OCI-LY7 (cell line): Measurements from ENCODE around the gene MECR. TPM values are rescaled to one million over a fixed set of nuclear protein-coding genes. Genes with fewer than 3 reads are reported as not detected.

Experiments used
- BruUV-seq: library from RNA; stranded (reverse); fragments of 400-500 nt; replicated peaks from 2 replicates; lab custom pipeline; 2021; lab: Mats Ljungman, UMichigan
- CTCF ChIA-PET: fragments of 300-600 bp; sonication (Branson Sonifier 250); formaldehyde crosslinking; loops from one replicate; lab custom pipeline; 2022; ENCODE audit warnings: antibody characterized with exemption; ENCODE audit not compliant: unreplicated experiment; lab: Charles Lee
- POLR2A ChIA-PET: fragments of 300-600 bp; sonication (Branson Sonifier 250); formaldehyde crosslinking; loops from one replicate; lab custom pipeline; 2022; ENCODE audit warnings: antibody characterized with exemption; lab: Charles Lee
- DNase-seq: peaks from one replicate; pipeline ENCODE4 v3.0.0-alpha.2; 2015; ENCODE audit warnings: low spot score
- H2AFZ ChIP-seq: fragments of 200-600 bp; sonication (generic), shearing (Covaris generic); 2 replicates; pipeline ENCODE4 v1.6.1; 2014; ENCODE audit warnings: mild to moderate bottlenecking, antibody characterized with exemption, low read length, moderate library complexity
- H3K27ac ChIP-seq: fragments of 200-600 bp; sonication (generic); 2 replicates; pipeline ENCODE4 v1.5.1; 2014; ENCODE audit warnings: mixed run types, low read depth, mild to moderate bottlenecking, moderate library complexity, low read length, inconsistent platforms; ENCODE audit not compliant: poor library complexity, severe bottlenecking
- H3K36me3 ChIP-seq: fragments of 200-600 bp; sonication (generic); 2 replicates; pipeline ENCODE4 v1.6.1; 2014; ENCODE audit warnings: mild to moderate bottlenecking, antibody characterized with exemption, low read length, moderate library complexity, mixed read lengths; ENCODE audit not compliant: insufficient read depth
- H3K4me1 ChIP-seq: fragments of 200-600 bp; sonication (generic); 2 replicates; pipeline ENCODE4 v1.5.1; 2014; ENCODE audit warnings: mild to moderate bottlenecking, low read length; ENCODE audit not compliant: insufficient read depth, poor library complexity, severe bottlenecking
- H3K4me2 ChIP-seq: fragments of 200-600 bp; sonication (generic); 2 replicates; pipeline ENCODE4 v1.6.1; 2014; ENCODE audit warnings: mild to moderate bottlenecking, low read length
- H3K4me3 ChIP-seq: fragments of 200-600 bp; sonication (generic); 2 replicates; pipeline ENCODE4 v1.5.1; 2014; ENCODE audit warnings: mild to moderate bottlenecking, low read depth, low read length; ENCODE audit not compliant: poor library complexity, severe bottlenecking
- H3K79me2 ChIP-seq: fragments of 200-600 bp; sonication (generic); 2 replicates; pipeline ENCODE4 v1.6.1; 2016; ENCODE audit warnings: low read depth, mild to moderate bottlenecking, low read length, moderate library complexity, mixed read lengths; ENCODE audit not compliant: insufficient read depth
- H3K9me2 ChIP-seq: fragments of 200-600 bp; sonication (generic); 2 replicates; pipeline ENCODE4 v1.6.1; 2016; ENCODE audit warnings: mild to moderate bottlenecking, low read length, mixed read lengths; ENCODE audit not compliant: insufficient read depth
- H3K9me3 ChIP-seq: fragments of 200-600 bp; sonication (generic); 2 replicates; pipeline ENCODE4 v1.6.1; 2014; ENCODE audit warnings: mild to moderate bottlenecking, mixed run types, low read length, mixed read lengths
- H4K20me1 ChIP-seq: fragments of 200-600 bp; sonication (generic); 2 replicates; pipeline ENCODE4 v1.6.1; 2014; ENCODE audit warnings: mild to moderate bottlenecking, antibody characterized with exemption, low read length, moderate library complexity, mixed read lengths; ENCODE audit not compliant: insufficient read depth
- EZH2phosphoT487 ChIP-seq: fragments of 200-600 bp; sonication (generic); IDR thresholded peaks from 2 replicates; pipeline ENCODE4 v1.6.1; 2018; ENCODE audit warnings: low read depth, borderline replicate concordance, mild to moderate bottlenecking, mixed run types, antibody characterized with exemption, low read length, moderate library complexity, mixed read lengths
- intact Hi-C: fragments of 100-400 bp; cut with micrococcal nuclease; formaldehyde crosslinking; loops from one replicate; pipeline ENCODE4 v1.10.0; 2022; ENCODE audit not compliant: unreplicated experiment
- total RNA-seq, 2 experiments: library from RNA; depleted of rRNA in 1 of 2; stranded (reverse); fragments of >200 nt in 1 of 2; shearing (Covaris generic) in 1 of 2; gene quantifications; 2 replicates each; pipeline ENCODE4 v1.2.3, GENCODE V29; 2014 to 2022
- TF ChIP-seq, protein P1 (sequence below): fragments of 200-600 bp; sonication (generic); conservative IDR thresholded peaks from 2 replicates; pipeline ENCODE4 v1.5.1; 2014; ENCODE audit warnings: mild to moderate bottlenecking, antibody characterized with exemption, low read length, moderate library complexity, mixed read lengths

The MECR gene
- total RNA-seq, 2 experiments from 2014 or later = 33.3 to 33.5 TPM

- ChIA-PET POLR2A (interaction anchor here (1.4 to 2.7 kb wide), 2 partner anchors 9 to 266 kb away, joined by 5 to 11 read pairs; no protein-coding TSS in a partner anchor), CTCF (interaction anchor here (0.6 kb wide), 1 partner anchor 18 kb away, joined by 3 read pairs; no protein-coding TSS in a partner anchor)
- Histone ChIP-seq H4K20me1 (peaks cover 26% of the 10 kb centered on the region), H3K79me2 (peaks cover 69% of the 10 kb centered on the region), H3K4me1 (peaks cover 25% of the 10 kb centered on the region), H3K4me3 (peak overlapping the region; percentile 92), H3K36me3 (peaks cover 61% of the 10 kb centered on the region), H3K27ac (peak overlapping the region; percentile 82), H2AFZ (no peak overlapping the region), H3K4me2 (peak overlapping the region; percentile 95), H3K9me2 (no peaks in the 10 kb centered on the region), H3K9me3 (peaks cover 3% of the 10 kb centered on the region; the same call in 1 of the 2 replicates)
- DNase-seq = no peak
- BruUV-seq = TSS peak; percentile 52
- no peak for TF ChIP-seq EZH2phosphoT487
- TF ChIP-seq, protein P1, sequence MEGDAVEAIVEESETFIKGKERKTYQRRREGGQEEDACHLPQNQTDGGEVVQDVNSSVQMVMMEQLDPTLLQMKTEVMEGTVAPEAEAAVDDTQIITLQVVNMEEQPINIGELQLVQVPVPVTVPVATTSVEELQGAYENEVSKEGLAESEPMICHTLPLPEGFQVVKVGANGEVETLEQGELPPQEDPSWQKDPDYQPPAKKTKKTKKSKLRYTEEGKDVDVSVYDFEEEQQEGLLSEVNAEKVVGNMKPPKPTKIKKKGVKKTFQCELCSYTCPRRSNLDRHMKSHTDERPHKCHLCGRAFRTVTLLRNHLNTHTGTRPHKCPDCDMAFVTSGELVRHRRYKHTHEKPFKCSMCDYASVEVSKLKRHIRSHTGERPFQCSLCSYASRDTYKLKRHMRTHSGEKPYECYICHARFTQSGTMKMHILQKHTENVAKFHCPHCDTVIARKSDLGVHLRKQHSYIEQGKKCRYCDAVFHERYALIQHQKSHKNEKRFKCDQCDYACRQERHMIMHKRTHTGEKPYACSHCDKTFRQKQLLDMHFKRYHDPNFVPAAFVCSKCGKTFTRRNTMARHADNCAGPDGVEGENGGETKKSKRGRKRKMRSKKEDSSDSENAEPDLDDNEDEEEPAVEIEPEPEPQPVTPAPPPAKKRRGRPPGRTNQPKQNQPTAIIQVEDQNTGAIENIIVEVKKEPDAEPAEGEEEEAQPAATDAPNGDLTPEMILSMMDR = no peak
- intact Hi-C loops = loop anchor here (5.0 kb wide), 2 partner anchors 297 to 667 kb away; no protein-coding TSS in a partner anchor
Measured at GRCh38 chr1:29179641-29180184, 51.0 kb downstream of the MECR start.

DNA sequence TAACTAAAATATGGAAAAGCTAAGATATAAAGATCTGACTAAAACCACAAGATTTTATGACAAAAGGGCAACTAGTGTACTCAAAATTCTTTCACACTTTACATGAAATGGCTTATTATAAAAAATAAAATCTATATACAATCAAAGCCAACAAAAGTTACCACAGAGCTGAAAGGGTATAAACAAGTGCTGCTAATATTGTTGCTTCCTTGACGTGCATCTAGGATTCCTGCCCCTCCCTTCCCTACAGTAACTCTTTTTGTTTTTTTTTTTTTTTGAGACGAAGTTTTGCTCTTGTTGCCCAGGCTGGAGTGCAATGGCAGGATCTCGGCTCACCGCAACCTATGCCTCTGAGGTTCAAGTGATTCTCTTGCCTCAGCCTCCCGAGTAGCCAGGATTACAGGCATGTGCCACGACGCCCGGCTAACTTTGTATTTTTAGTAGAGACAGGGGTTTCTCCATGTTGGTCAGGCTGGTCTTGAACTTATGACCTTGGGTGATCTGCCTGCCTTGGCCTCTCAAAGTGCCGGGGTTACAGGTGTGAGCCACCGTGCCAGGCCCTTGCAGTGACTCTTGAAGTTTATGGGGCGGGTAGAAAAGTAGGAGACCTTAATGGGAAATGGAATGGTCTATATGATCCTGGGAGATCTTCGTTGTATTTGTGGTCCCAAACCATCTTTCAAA lies 53.6 kb downstream of the MECR start:
- H3K27ac ChIP-seq = no peak overlapping the region
- intact Hi-C loops = no loop called here
- H3K9me2 ChIP-seq = no peaks in the 10 kb centered on the region
- H3K4me1 ChIP-seq = peaks cover 14% of the 10 kb centered on the region
- peaks cover 31% of the 10 kb centered on the region for H4K20me1 ChIP-seq
- no peak for DNase-seq
- peaks cover 81% of the 10 kb centered on the region for H3K36me3 ChIP-seq
- ChIA-PET POLR2A (interaction anchor here (0.7 kb wide), 1 partner anchor 20 kb away, joined by 3 read pairs; no protein-coding TSS in a partner anchor), CTCF (no interaction called here)
- no TSS peak for BruUV-seq
- TF ChIP-seq, protein P1 = no peak
- no peak for TF ChIP-seq EZH2phosphoT487
- H3K9me3 ChIP-seq = peaks cover 3% of the 10 kb centered on the region; the same call in 1 of the 2 replicates
- H3K79me2 ChIP-seq = peaks cover 94% of the 10 kb centered on the region
- H3K4me3 ChIP-seq = no peak overlapping the region
- H2AFZ ChIP-seq = no peak overlapping the region
- H3K4me2 ChIP-seq = no peak overlapping the region

GRCh38 chr1:29176576-29176975 lies 54.2 kb downstream of the MECR start:
- Histone ChIP-seq H3K4me3 (no peak overlapping the region), H3K27ac (no peak overlapping the region), H3K36me3 (peaks cover 86% of the 10 kb centered on the region), H3K4me2 (no peak overlapping the region), H4K20me1 (peaks cover 34% of the 10 kb centered on the region), H2AFZ (no peak overlapping the region), H3K4me1 (peaks cover 18% of the 10 kb centered on the region), H3K79me2 (peaks cover 100% of the 10 kb centered on the region), H3K9me3 (peaks cover 3% of the 10 kb centered on the region; the same call in 1 of the 2 replicates), H3K9me2 (no peaks in the 10 kb centered on the region)
- ChIA-PET CTCF (no interaction called here), POLR2A (interaction anchor here (0.7 kb wide), 1 partner anchor 20 kb away, joined by 3 read pairs; no protein-coding TSS in a partner anchor)
- BruUV-seq = TSS peak; percentile 6
- no peak for DNase-seq
- intact Hi-C loops = no loop called here
- TF ChIP-seq EZH2phosphoT487 = no peak
- TF ChIP-seq, protein P1 = no peak
